Measurements from ENCODE around the gene TMTC2. TPM values are rescaled to one million over a fixed set of nuclear protein-coding genes. Genes with fewer than 3 reads are reported as not detected.

The TMTC2 gene
- total RNA-seq, 4 donors from 2014 or later = 18.8 to 30.7 (median 21.0) TPM

- no peak overlapping the region for H3K27ac ChIP-seq
- H3K9me3 ChIP-seq = no peaks in the 10 kb centered on the region
- H3K36me3 ChIP-seq = no peaks in the 10 kb centered on the region
- no peaks in the 10 kb centered on the region for H3K27me3 ChIP-seq
- TF ChIP-seq POLR2A (IDR thresholded peaks at IDR 0.05) (no peak), CTCF (IDR thresholded peaks at IDR 0.05) (no peak)
- intact Hi-C loops (cut with DNase I) = no loop called here
- no peak overlapping the region for H3K4me3 ChIP-seq (replicated peaks in 1 of 3)
- no peak for DNase-seq
- peaks cover 0 to 7% of the 10 kb centered on the region in 2 donors for H3K4me1 ChIP-seq
- 83 to 84% methylated on average over 6 of the region's 6 CpGs for WGBS, 2 donors
These were observed 181.2 kb downstream of the TMTC2 start for GRCh38 chr12:82867762-82868500.

GRCh38 chr12:82870771-82871377 is 184.2 kb downstream of the TMTC2 start:
- Histone ChIP-seq H3K9me3 (no peaks in the 10 kb centered on the region), H3K36me3 (no peaks in the 10 kb centered on the region), H3K4me1 (peaks cover 0 to 7% of the 10 kb centered on the region in 2 donors), H3K27me3 (no peaks in the 10 kb centered on the region), H3K4me3 (replicated peaks in 1 of 3) (no peak overlapping the region), H3K27ac (no peak overlapping the region)
- TF ChIP-seq CTCF (IDR thresholded peaks at IDR 0.05) = no peak
- TF ChIP-seq POLR2A (IDR thresholded peaks at IDR 0.05) = no peak
- intact Hi-C loops (cut with DNase I) = no loop called here
- DNase-seq = no peak

GRCh38 chr12:82872088-82872487 is 185.4 kb downstream of the TMTC2 start:
- no peak for DNase-seq
- peaks cover 0 to 7% of the 10 kb centered on the region in 2 donors for H3K4me1 ChIP-seq

GRCh38 chr12:82873309-82873708 is 186.6 kb downstream of the TMTC2 start:
- TF ChIP-seq POLR2A (IDR thresholded peaks at IDR 0.05) (no peak), CTCF (IDR thresholded peaks at IDR 0.05) (no peak)
- intact Hi-C loops (cut with DNase I) = no loop called here

More at GRCh38 chr12:82872088-82872487, 185.4 kb downstream of the TMTC2 start:
- H3K27ac ChIP-seq = no peak overlapping the region
- H3K9me3 ChIP-seq = no peaks in the 10 kb centered on the region
- intact Hi-C loops (cut with DNase I) = no loop called here
- no peak overlapping the region for H3K4me3 ChIP-seq (replicated peaks in 1 of 3)
- no peaks in the 10 kb centered on the region for H3K36me3 ChIP-seq
- 98 to 99% methylated on average over 2 of the region's 2 CpGs for WGBS, 2 donors
- TF ChIP-seq POLR2A (IDR thresholded peaks at IDR 0.05) (no peak), CTCF (IDR thresholded peaks at IDR 0.05) (no peak)
- H3K27me3 ChIP-seq = no peaks in the 10 kb centered on the region

GRCh38 chr12:82873951-82874350 is 187.2 kb downstream of the TMTC2 start:
- Histone ChIP-seq H3K27ac (no peak overlapping the region), H3K9me3 (no peaks in the 10 kb centered on the region), H3K4me1 (peaks cover 0 to 7% of the 10 kb centered on the region in 2 donors), H3K36me3 (no peaks in the 10 kb centered on the region), H3K4me3 (replicated peaks in 1 of 3) (no peak overlapping the region), H3K27me3 (no peaks in the 10 kb centered on the region)
- TF ChIP-seq POLR2A (IDR thresholded peaks at IDR 0.05) (no peak), CTCF (IDR thresholded peaks at IDR 0.05) (no peak)
- 95% methylated on average over 3 of the region's 3 CpGs for WGBS, 2 donors
- intact Hi-C loops (cut with DNase I) = no loop called here
- no peak for DNase-seq

More at GRCh38 chr12:82873309-82873708, 186.6 kb downstream of the TMTC2 start:
- no peak overlapping the region for H3K27ac ChIP-seq
- no peaks in the 10 kb centered on the region for H3K36me3 ChIP-seq
- no peak overlapping the region for H3K4me3 ChIP-seq (replicated peaks in 1 of 3)
- H3K27me3 ChIP-seq = no peaks in the 10 kb centered on the region
- no peaks in the 10 kb centered on the region for H3K9me3 ChIP-seq
- peaks cover 0 to 7% of the 10 kb centered on the region in 2 donors for H3K4me1 ChIP-seq
- DNase-seq = no peak
